ENCODE measurements around the gene MAPRE2. TPM values are rescaled to one million over a fixed set of nuclear protein-coding genes. Genes with fewer than 3 reads are reported as not detected.

Gene MAPRE2
- total RNA-seq, 1 experiment from 2014 or later = 2.8 TPM

DNA sequence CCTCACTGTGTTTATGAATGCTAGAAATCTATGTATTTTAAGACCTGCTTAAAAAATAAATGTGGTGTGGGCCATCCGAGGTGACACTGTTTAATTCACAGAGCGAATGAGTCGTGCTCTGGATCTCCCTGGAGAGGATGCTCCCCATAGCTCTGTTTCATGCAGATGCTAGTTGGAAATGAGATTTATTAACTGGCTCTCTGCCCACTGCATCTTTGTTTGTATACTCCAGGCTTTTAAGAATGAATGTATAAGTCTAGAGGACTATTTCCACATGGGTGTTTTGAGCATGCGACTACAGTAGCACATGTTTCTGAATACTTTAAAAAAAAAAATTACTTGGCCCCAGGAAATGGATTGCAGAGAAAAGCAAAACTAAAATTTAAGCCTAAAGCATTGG lies 3.9 kb downstream of the MAPRE2 start:
- H3K9me2 ChIP-seq (replicated peaks; ENCODE audit: low read length) = no peaks in the 10 kb centered on the region
- H3F3A ChIP-seq (ENCODE audit: low read length, unreplicated experiment) = no peaks in the 10 kb centered on the region
- intact Hi-C loops (cut with micrococcal nuclease) = no loop called here
- no peak overlapping the region for H3K4me2 ChIP-seq (ENCODE audit: low read length)
- ChIA-PET CTCF (no interaction called here), POLR2A (ENCODE audit: unreplicated experiment) (no interaction called here)
- no peak overlapping the region for H3K4me3 ChIP-seq (ENCODE audit: low read length)
- H3K79me2 ChIP-seq (ENCODE audit: low read length) = no peaks in the 10 kb centered on the region
- no peak for TF ChIP-seq EZH2phosphoT487 (IDR thresholded peaks at IDR 0.05; ENCODE audit: borderline replicate concordance, low read length)
- TF ChIP-seq CTCF (conservative IDR thresholded peaks at IDR 0.05; ENCODE audit: low read depth, low read length) = no peak
- TF ChIP-seq EZH2 (IDR thresholded peaks at IDR 0.05; ENCODE audit: low read length, unreplicated experiment) = no peak
- H3K9me3 ChIP-seq (ENCODE audit: low read length) = no peaks in the 10 kb centered on the region
- H3K27ac ChIP-seq (ENCODE audit: low read length) = no peak overlapping the region
- DNase-seq (no peak), ATAC-seq (no peak)
- H3K27me3 ChIP-seq (ENCODE audit: low read length) = no peaks in the 10 kb centered on the region
- H3K36me3 ChIP-seq (ENCODE audit: low read depth, low read length) = no peaks in the 10 kb centered on the region
- no peak overlapping the region for H3K9ac ChIP-seq (ENCODE audit: low read length)
- peaks cover 5% of the 10 kb centered on the region; the same call in 1 of the 2 replicates for H3K4me1 ChIP-seq (ENCODE audit: insufficient read depth, low read length)
- H4K20me1 ChIP-seq (ENCODE audit: low read length) = no peaks in the 10 kb centered on the region
- no TSS peak for BruUV-seq (replicated peaks)
- H2AFZ ChIP-seq (ENCODE audit: low read length) = no peak overlapping the region

- no peak overlapping the region for H3K27ac ChIP-seq (ENCODE audit: low read length)
- BruUV-seq (replicated peaks) = no TSS peak
Measured at GRCh38 chr18:35045806-35046205, 4.6 kb downstream of the MAPRE2 start.

More at GRCh38 chr18:35045806-35046205, 4.6 kb downstream of the MAPRE2 start:
- H2AFZ ChIP-seq (ENCODE audit: low read length) = no peak overlapping the region
- CTCF ChIA-PET = no interaction called here
- H3K4me1 ChIP-seq (ENCODE audit: insufficient read depth, low read length) = peaks cover 5% of the 10 kb centered on the region; the same call in 1 of the 2 replicates
- ATAC-seq (no peak), DNase-seq (no peak)
- no peaks in the 10 kb centered on the region for H3K36me3 ChIP-seq (ENCODE audit: low read depth, low read length)
- TF ChIP-seq EZH2 (IDR thresholded peaks at IDR 0.05; ENCODE audit: low read length, unreplicated experiment) = no peak
- TF ChIP-seq CTCF (conservative IDR thresholded peaks at IDR 0.05; ENCODE audit: low read depth, low read length) = no peak
- no peaks in the 10 kb centered on the region for H3F3A ChIP-seq (ENCODE audit: low read length, unreplicated experiment)
- no peak overlapping the region for H3K9ac ChIP-seq (ENCODE audit: low read length)
- H3K27me3 ChIP-seq (ENCODE audit: low read length) = no peaks in the 10 kb centered on the region
- H3K79me2 ChIP-seq (ENCODE audit: low read length) = no peaks in the 10 kb centered on the region
- H3K9me2 ChIP-seq (replicated peaks; ENCODE audit: low read length) = no peaks in the 10 kb centered on the region
- no peak overlapping the region for H3K4me3 ChIP-seq (ENCODE audit: low read length)
- POLR2A ChIA-PET (ENCODE audit: unreplicated experiment) = no interaction called here
- no peak overlapping the region for H3K4me2 ChIP-seq (ENCODE audit: low read length)
- intact Hi-C loops (cut with micrococcal nuclease) = no loop called here
- no peaks in the 10 kb centered on the region for H3K9me3 ChIP-seq (ENCODE audit: low read length)
- no peaks in the 10 kb centered on the region for H4K20me1 ChIP-seq (ENCODE audit: low read length)
